Cardiac fibroblast (primary cell): ENCODE measurements around the gene RNF128.

Source experiments
- DNase-seq, 2 donors: peaks; one replicate each; pipeline versions ENCODE4 v3.0.0 to v3.0.0-alpha.2; 2010; ENCODE audit warnings: low read depth in 2 of 2
- H3K4me3 ChIP-seq, 2 donors: replicated peaks in 1 of 2; 1 replicate in 1 of 2; 2 replicates in 1 of 2; pipeline ENCODE4 v1.5.1; 2011; ENCODE audit warnings: low read depth in 2 of 2, low read length in 2 of 2, mild to moderate bottlenecking in 2 of 2, moderate library complexity in 1 of 2
- CTCF ChIP-seq: IDR thresholded peaks from one replicate; pipeline ENCODE4 v1.5.1; 2011; ENCODE audit warnings: low read depth, mild to moderate bottlenecking, low read length, inconsistent platforms

Gene RNF128, protein sequence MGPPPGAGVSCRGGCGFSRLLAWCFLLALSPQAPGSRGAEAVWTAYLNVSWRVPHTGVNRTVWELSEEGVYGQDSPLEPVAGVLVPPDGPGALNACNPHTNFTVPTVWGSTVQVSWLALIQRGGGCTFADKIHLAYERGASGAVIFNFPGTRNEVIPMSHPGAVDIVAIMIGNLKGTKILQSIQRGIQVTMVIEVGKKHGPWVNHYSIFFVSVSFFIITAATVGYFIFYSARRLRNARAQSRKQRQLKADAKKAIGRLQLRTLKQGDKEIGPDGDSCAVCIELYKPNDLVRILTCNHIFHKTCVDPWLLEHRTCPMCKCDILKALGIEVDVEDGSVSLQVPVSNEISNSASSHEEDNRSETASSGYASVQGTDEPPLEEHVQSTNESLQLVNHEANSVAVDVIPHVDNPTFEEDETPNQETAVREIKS

DNA sequence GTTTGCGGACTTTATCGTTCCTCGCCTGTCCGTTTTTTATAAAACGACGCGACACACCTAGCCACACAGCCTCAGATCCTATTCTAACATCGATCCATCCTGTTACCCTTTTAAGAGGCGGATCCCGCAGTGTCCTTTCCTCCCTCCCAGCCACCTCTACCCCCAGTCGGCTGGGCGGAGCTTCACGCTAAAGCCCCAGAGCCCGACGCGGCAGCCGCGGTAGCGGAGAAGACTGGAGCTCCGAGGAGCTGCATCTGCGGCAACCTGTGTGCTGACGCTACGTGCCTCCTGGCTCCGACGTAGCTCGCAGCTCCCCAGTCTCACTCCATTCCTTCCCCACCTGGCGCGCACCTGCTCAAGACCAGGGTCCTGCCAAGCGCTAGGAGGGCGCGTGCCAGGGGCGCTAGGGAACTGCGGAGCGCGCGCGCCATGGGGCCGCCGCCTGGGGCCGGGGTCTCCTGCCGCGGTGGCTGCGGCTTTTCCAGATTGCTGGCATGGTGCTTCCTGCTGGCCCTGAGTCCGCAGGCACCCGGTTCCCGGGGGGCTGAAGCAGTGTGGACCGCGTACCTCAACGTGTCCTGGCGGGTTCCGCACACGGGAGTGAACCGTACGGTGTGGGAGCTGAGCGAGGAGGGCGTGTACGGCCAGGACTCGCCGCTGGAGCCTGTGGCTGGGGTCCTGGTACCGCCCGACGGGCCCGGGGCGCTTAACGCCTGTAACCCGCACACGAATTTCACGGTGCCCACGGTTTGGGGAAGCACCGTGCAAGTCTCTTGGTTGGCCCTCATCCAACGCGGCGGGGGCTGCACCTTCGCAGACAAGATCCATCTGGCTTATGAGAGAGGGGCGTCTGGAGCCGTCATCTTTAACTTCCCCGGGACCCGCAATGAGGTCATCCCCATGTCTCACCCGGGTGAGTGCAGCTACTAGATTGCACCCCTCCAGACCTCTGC, at the start of gene RNF128:
TSS of gene RNF128 (plus strand) at position 217 of the 953 bp plus-strand sequence. CDS start at position 430, 213 bp downstream.
- TF ChIP-seq CTCF, result no peak
- peak; percentile 10 to 12 for DNase-seq
- H3K4me3 ChIP-seq, result peak within 1 kb of the TSS; percentile 43 to 53

DNA sequence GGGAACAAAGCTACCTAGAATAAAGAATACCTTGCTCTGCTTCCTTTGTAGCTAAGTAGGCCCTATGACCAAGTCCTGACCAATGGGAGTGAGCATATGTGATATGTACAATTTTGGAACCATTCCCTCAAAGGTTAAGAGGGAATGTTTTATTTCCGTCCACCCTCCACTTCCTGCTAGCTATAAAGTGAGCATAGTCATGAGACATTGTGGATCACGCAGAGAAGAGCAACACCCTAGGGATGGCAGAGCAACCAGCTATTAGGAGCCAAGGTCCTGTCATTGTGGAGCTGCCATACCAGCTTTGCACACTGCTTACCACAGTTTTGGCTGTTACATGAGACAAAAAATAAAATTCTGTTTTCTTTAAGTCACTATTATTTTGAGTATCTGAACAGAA, 45.8 kb upstream of the RNF128 start:
- DNase-seq, result no peak
- no peak overlapping the region for H3K4me3 ChIP-seq
- no peak for TF ChIP-seq CTCF

DNA sequence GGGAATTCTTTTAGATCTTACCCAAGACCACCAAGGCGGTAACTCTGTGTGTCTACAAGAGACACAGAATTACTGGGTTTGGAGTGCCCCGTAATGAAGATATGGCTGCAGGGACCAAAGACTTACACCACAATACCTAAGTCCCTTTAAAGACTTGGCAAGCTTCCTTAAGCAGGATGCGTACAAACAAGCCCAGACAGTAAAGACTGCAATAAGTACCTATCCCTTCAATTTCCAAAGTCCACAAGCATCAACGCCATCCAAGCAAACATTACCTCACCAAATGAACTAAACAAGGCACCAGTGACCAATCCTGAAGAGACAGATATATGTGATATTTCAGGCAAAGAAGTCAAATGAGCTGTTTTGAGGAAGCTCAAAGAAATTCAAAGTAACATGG, 42.3 kb upstream of the RNF128 start:
- H3K4me3 ChIP-seq, result no peak overlapping the region
- TF ChIP-seq CTCF, result no peak
- DNase-seq, result no peak

GRCh38 chrX:106692425-106693065, 34.0 kb upstream of the RNF128 start:
- no peak for TF ChIP-seq CTCF
- no peak overlapping the region for H3K4me3 ChIP-seq
- no peak for DNase-seq

GRCh38 chrX:106696502-106696901, 30.0 kb upstream of the RNF128 start:
- DNase-seq, result no peak
- TF ChIP-seq CTCF, result no peak
- H3K4me3 ChIP-seq, result no peak overlapping the region

DNA sequence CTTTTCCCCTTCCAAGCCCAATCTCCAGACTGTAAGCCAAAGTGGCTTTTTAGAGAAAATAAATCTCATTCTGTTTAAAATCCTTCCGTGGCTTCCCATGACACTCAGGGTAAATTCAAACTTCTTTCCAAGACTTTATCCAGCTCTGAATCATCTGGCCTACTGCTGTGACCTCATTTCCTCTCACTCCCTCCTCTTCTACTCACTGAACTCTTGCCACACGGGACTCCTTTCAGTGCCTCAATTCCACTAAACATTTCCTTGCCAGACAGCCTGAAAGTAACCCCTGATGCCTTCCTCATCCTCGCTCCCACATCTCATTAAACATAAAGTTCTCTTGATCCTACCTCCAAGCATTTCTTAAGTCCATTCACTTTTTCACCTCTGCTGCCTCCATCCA, 27.8 kb upstream of the RNF128 start:
- TF ChIP-seq CTCF, result no peak
- DNase-seq, result peak; percentile 12 to 48
- no peak overlapping the region for H3K4me3 ChIP-seq
